ENCODE measurements around the gene THBS2. TPM values are rescaled to one million over a fixed set of nuclear protein-coding genes. Genes with fewer than 3 reads are reported as not detected.

Gene THBS2
- total RNA-seq, 1 experiment from 2014 or later = not detected

- no peak overlapping the region for H3K27ac ChIP-seq
- ChIA-PET CTCF (no interaction called here), POLR2A (ENCODE audit: unreplicated experiment) (no interaction called here)
- H3K36me3 ChIP-seq (ENCODE audit: low read depth) = no peaks in the 10 kb centered on the region
- TF ChIP-seq EZH2 (IDR thresholded peaks at IDR 0.05; ENCODE audit: low read depth) = no peak
- TF ChIP-seq, protein P1, sequence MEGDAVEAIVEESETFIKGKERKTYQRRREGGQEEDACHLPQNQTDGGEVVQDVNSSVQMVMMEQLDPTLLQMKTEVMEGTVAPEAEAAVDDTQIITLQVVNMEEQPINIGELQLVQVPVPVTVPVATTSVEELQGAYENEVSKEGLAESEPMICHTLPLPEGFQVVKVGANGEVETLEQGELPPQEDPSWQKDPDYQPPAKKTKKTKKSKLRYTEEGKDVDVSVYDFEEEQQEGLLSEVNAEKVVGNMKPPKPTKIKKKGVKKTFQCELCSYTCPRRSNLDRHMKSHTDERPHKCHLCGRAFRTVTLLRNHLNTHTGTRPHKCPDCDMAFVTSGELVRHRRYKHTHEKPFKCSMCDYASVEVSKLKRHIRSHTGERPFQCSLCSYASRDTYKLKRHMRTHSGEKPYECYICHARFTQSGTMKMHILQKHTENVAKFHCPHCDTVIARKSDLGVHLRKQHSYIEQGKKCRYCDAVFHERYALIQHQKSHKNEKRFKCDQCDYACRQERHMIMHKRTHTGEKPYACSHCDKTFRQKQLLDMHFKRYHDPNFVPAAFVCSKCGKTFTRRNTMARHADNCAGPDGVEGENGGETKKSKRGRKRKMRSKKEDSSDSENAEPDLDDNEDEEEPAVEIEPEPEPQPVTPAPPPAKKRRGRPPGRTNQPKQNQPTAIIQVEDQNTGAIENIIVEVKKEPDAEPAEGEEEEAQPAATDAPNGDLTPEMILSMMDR (conservative IDR thresholded peaks at IDR 0.05) = no peak
- H3F3A ChIP-seq (ENCODE audit: insufficient read depth, low read depth) = no peaks in the 10 kb centered on the region
- no peak overlapping the region for H3K4me3 ChIP-seq
- no peaks in the 10 kb centered on the region for H3K9me2 ChIP-seq (ENCODE audit: insufficient read depth)
- H2AFZ ChIP-seq = no peak overlapping the region
- no peaks in the 10 kb centered on the region for H3K79me2 ChIP-seq (ENCODE audit: low read depth)
- no peak overlapping the region for H3K4me2 ChIP-seq
- no peaks in the 10 kb centered on the region for H4K20me1 ChIP-seq (ENCODE audit: insufficient read depth)
- BruUV-seq (replicated peaks) = no TSS peak
- no peak for DNase-seq
- H3K9me3 ChIP-seq (ENCODE audit: insufficient read depth, low read depth) = no peaks in the 10 kb centered on the region
- peaks cover 42% of the 10 kb centered on the region for H3K27me3 ChIP-seq (ENCODE audit: insufficient read depth, low read depth)
- intact Hi-C loops (cut with micrococcal nuclease; ENCODE audit: unreplicated experiment) = no loop called here
- no peaks in the 10 kb centered on the region for H3K4me1 ChIP-seq (replicated peaks; ENCODE audit: insufficient read depth)
Observed at GRCh38 chr6:169235286-169235685, 18.4 kb downstream of the THBS2 start.

- Histone ChIP-seq H4K20me1 (ENCODE audit: insufficient read depth) (no peaks in the 10 kb centered on the region), H2AFZ (no peak overlapping the region), H3K4me1 (replicated peaks; ENCODE audit: insufficient read depth) (no peaks in the 10 kb centered on the region), H3K79me2 (ENCODE audit: low read depth) (no peaks in the 10 kb centered on the region), H3K9me3 (ENCODE audit: insufficient read depth, low read depth) (no peaks in the 10 kb centered on the region), H3K4me3 (no peak overlapping the region), H3K27me3 (ENCODE audit: insufficient read depth, low read depth) (peaks cover 42% of the 10 kb centered on the region), H3F3A (ENCODE audit: insufficient read depth, low read depth) (no peaks in the 10 kb centered on the region), H3K36me3 (ENCODE audit: low read depth) (no peaks in the 10 kb centered on the region), H3K4me2 (no peak overlapping the region), H3K9me2 (ENCODE audit: insufficient read depth) (no peaks in the 10 kb centered on the region), H3K27ac (no peak overlapping the region)
- DNase-seq = no peak
- ChIA-PET CTCF (no interaction called here), POLR2A (ENCODE audit: unreplicated experiment) (no interaction called here)
- TF ChIP-seq, protein P1 (conservative IDR thresholded peaks at IDR 0.05) = no peak
- no peak for TF ChIP-seq EZH2 (IDR thresholded peaks at IDR 0.05; ENCODE audit: low read depth)
- intact Hi-C loops (cut with micrococcal nuclease; ENCODE audit: unreplicated experiment) = no loop called here
- no TSS peak for BruUV-seq (replicated peaks)
Observed at GRCh38 chr6:169234634-169235033, 19.0 kb downstream of the THBS2 start.

DNA sequence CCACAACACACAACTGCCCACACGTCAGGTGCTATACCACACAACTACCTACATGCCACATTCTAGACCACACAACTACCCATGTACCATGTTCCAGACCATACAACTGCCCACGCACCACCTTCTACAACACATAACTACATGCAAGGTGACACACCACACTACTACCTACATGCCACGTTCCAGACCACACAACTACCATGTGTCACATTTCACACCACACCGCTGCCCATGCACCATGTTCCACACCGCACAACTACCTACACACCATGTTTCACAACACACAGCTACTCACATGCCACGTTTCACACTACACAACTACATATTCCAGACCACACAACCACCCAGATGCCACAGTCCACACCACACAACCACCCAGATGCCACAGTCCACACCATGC, 19.8 kb downstream of the THBS2 start:
- BruUV-seq (replicated peaks) = no TSS peak
- no peak for DNase-seq
- H3K4me1 ChIP-seq (replicated peaks; ENCODE audit: insufficient read depth) = no peaks in the 10 kb centered on the region

More for the DNA sequence above, 19.8 kb downstream of the THBS2 start:
- Histone ChIP-seq H3K4me2 (no peak overlapping the region), H3K27me3 (ENCODE audit: insufficient read depth, low read depth) (peaks cover 41% of the 10 kb centered on the region), H3K79me2 (ENCODE audit: low read depth) (no peaks in the 10 kb centered on the region), H3F3A (ENCODE audit: insufficient read depth, low read depth) (no peaks in the 10 kb centered on the region), H3K4me3 (no peak overlapping the region), H3K9me2 (ENCODE audit: insufficient read depth) (no peaks in the 10 kb centered on the region), H3K27ac (no peak overlapping the region), H3K36me3 (ENCODE audit: low read depth) (no peaks in the 10 kb centered on the region), H3K9me3 (ENCODE audit: insufficient read depth, low read depth) (no peaks in the 10 kb centered on the region), H2AFZ (no peak overlapping the region), H4K20me1 (ENCODE audit: insufficient read depth) (no peaks in the 10 kb centered on the region)
- ChIA-PET CTCF (no interaction called here), POLR2A (ENCODE audit: unreplicated experiment) (no interaction called here)
- intact Hi-C loops (cut with micrococcal nuclease; ENCODE audit: unreplicated experiment) = no loop called here
- TF ChIP-seq, protein P1 (conservative IDR thresholded peaks at IDR 0.05) = no peak
- no peak for TF ChIP-seq EZH2 (IDR thresholded peaks at IDR 0.05; ENCODE audit: low read depth)
